Globus pallidus (tissue), 1 donor: ENCODE data around the gene ASTN1.

ENCODE experiments used
- DNase-seq: peaks from one replicate; pipeline ENCODE4 v3.0.0-alpha.2; 2015; ENCODE audit warnings: low spot score

Gene ASTN1

GRCh38 chr1:176878750-176879536 lies 285.6 kb downstream of the ASTN1 start:
- no peak for DNase-seq

- no peak for DNase-seq
Observed at GRCh38 chr1:176877557-176877956, 287.0 kb downstream of the ASTN1 start.

GRCh38 chr1:176876966-176877515 lies 287.5 kb downstream of the ASTN1 start:
- no peak for DNase-seq

GRCh38 chr1:176869577-176869976 lies 294.9 kb downstream of the ASTN1 start:
- no peak for DNase-seq

DNA sequence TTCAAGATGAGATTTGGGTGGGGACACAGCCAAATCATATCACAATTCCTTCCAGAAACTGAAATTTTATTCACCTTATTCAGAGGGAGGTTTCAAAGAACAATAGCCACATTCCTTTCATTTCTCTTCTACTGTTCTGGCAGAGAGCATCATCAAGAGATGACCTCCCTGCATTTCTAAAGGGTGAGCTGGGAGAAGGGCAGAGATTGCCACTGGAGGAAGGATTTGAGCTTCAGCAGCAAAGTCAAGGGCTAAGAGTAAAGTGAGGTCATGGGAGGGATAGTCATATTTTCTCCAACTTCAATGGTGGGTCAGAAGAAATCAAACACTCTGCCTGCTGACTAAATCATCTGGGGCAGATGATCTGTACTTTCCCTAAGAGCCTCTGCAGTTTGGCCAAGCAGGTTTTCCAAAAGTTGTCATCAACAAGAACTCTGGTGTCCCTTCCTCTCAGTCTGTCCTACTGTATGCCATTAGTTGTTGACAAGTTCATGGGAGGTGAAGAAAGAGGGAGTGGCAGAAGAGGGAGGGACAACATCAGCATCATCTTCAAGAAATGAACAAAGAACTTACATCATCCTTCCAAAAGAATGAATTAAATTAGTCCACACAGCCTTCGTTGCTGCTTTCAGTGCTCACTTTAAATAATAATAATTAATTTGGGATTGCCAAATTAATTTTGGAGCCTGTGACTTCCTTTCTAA lies 298.3 kb downstream of the ASTN1 start:
- no peak for DNase-seq

- no peak for DNase-seq
Observed at GRCh38 chr1:176864211-176864610, 300.3 kb downstream of the ASTN1 start.

DNA sequence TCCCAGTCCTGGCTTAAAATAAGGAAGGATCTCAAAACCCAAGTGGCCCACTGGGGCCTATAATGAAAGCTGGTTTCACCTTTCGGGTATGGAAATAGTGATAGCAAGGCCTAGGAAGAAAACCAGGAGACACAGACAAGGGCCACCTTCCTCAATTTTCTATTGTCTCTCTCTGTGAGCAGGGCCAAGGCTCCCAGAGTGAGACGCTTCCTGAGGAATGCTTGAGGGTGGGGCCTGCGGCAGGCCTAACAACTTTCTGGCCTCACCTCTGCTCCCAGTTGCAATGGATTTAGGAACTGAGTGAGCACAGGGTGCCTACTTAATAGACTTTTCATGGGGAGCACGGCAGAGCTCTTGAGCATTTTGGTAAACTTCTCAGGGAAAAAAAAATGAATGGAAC lies 300.9 kb downstream of the ASTN1 start:
- DNase-seq, result no peak

DNA sequence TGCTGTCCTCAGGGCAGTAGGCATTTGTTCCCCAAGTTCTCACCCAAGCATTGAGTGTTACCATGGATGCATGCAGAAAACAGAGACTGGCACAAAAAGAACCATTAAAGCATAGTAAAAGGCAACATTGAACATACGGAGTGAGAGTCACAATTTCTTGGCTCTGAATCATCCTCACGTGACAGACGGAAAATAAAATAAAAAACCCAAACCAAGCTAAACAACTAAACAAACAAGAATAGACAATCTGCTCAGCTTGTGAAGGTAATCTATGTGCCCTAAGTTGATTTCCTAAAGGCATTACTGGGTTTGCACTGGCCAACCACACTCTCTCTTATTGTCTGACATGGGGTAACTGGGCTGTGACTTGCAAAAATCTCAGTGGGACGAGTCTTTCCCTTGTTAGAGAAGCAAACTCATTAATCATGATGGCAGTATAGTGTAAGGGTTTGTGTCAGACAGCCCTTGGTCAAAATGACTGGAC lies 306.0 kb downstream of the ASTN1 start:
- no peak for DNase-seq

- no peak for DNase-seq
Observed at GRCh38 chr1:176857632-176858031, 306.9 kb downstream of the ASTN1 start.

- DNase-seq, result no peak
Observed at GRCh38 chr1:176854758-176855745, 309.5 kb downstream of the ASTN1 start.

DNA sequence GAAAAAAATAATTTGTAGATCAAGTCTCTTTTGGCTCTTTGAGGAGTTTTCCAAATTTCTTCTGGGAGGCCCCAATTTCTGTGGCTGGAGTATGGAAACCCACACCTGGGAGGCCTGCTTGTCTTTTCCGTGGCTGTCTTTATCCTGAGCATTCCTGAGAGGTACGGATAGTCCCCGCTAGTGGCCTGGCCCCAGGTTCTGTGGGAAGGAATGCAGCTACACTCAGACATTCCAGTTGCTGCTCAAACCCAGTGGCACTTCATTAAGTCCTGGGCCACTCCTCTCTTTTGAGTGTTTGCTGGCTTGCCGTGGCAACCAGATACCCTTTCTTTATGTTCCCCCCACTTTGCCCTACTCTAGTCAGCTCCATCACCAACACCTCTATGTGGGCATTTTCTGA lies 310.4 kb downstream of the ASTN1 start:
- DNase-seq, result no peak

GRCh38 chr1:176853503-176853902 lies 311.0 kb downstream of the ASTN1 start:
- no peak for DNase-seq

DNA sequence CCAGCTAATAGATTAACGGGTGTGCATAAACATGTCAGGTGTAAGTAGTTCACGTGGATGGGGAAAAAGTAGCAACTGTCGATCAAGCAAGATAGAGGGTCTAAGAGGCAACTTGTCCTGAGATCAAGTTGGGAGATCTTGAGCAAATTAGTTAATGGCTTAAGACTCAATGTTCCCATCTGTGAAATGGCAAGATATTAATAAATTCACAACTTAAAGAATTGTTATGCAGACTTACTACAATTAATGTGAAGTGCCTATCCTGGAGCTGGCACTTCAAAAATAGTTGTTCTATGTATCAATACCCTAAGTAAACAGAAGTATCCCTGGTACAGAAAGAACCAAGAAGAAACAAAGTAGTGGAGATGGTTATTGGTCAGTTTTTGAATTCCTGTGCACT lies 312.4 kb downstream of the ASTN1 start:
- no peak for DNase-seq

- DNase-seq, result no peak
Observed at GRCh38 chr1:176850871-176851270, 313.6 kb downstream of the ASTN1 start.

DNA sequence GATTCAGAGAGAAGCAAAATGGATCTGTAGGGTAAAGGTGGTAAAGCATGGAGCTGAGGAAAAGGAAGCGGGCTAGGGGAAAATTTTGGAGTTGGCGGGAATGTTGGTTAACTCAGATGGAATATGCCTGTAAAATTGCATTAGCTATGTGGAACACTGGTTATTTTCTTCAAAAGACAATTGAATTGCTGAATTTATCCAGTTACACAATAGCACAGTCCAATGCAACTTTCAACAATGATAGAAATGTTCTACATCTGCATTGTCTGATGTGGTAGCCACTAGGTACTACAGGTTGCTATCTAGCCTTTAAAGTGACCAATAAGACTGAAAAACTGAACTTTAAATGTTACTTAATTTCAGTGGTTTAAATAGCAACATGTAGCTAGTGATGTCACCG lies 315.2 kb downstream of the ASTN1 start:
- no peak for DNase-seq

- DNase-seq, result no peak
Observed at GRCh38 chr1:176847052-176847451, 317.5 kb downstream of the ASTN1 start.

DNA sequence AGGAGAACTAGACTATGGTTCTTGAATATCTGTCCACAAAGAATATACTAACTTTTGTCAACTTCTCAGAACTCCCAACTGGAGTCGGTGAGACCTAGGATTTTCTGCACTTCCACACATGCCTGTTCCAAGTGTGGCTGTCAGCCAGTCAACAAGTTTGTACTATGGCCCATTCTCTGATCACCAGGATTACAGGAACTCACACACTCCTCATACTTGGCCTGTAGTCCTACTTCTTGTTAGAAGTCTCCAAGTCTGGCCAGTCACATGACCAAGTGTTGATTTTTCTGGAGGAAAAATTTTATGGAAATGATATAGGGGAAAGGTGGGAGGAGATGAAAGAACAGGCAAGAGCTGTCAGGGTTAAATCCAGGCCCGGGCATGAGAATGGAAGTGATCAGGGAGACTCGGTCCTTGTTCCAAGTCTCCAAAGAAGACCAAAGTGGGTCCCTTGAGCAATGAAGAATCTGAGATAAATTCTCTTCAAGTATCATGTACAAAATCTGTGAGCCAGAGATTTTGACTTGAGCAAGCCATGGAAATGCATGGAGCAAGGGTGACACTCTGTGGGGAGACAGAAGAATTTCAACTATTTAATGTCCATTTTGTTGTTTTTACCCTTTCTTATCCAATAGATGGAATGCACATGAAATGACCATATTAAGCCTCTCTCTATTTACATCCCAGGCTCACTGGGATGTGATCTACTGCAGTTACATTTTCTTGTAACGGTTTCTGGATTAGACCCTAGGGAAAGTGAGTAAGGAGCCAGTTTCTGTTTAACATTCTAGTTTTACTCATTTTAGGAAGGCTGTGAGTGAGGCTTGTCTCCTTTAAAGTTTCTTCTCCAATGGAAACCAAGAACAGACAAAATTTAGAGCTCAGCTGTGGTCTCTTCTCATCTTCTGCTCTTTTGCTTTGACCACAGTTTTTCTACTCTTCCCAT lies 320.9 kb downstream of the ASTN1 start:
- DNase-seq, result peak; percentile 40

DNA sequence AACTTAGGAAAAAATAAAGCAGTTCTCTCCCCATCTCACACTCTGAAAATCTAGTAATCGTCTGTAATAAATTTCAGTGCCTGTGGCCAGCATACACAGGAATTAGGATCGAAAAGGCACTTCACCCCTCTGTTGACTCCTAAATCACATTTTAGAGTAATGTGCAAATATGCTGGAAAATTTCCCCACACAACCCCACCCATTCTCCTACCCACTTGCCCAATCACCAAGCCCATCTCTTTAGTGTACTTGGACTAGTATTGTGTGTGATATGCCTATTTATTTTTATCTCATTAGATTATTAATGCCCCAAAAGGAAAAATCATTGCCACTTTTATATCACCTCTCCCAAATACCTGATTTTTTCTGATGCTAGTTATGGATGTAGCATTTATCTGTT lies 323.3 kb downstream of the ASTN1 start:
- no peak for DNase-seq

DNA sequence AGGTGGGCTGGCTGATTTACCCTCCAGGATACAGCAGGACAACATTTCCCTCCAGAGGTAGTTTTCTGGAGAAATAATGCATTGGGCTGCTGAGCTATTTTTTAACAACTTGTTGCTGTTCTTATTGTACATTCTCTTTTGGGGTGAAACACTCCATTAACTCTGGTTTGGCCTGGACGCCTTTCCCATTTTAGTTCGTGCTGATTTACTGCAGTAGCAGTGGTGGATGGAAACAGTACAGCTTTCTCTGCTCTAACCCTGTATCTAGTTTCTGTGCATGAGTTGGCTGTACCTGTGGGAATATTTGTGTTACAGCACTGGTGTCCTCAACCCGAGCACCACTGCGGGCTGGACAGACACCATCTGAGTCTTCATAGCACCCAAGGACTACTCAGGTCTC lies 325.3 kb downstream of the ASTN1 start:
- no peak for DNase-seq

DNA sequence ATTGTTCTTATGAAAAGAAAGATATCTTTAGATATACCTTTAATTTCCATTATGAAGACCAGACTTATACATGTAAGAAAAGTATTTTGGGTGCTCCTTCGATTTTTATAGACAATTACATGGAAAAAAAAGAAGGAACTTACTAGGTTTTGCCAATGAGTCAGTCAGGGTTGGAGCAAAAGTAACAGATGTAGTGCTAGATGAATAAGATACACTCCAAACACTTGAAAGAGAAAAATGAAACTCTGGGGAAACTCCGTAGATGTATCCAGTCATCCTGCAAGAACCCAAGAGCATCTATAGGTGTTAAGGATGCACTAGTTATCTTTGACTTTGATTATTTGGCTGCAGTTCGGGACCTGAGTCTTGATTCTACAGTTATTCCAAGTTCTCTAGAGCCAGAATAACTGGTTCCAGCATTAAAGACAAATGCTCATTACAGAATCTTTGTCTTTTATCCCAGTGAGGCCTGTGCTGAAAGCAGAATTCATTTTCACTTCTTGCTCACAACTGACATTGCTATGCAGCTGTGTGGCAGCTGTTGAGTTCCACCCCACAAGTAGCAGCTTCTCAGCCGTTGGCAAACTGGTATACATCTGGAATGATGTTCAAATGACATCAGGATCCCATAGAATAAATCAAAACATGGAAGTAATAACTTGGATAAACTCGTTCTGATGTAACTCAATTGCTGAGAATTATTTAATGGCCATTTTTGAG lies 326.1 kb downstream of the ASTN1 start:
- no peak for DNase-seq
